SK-N-SH treated with all-trans-retinoic acid at 6 μM for 48 hours (cell line): Measurements from ENCODE around the gene DDIT3.

Experiments used
- CREB5 ChIP-seq: fragments of 250-450 bp; sonication (Bioruptor Pico); IDR thresholded peaks from 2 replicates; pipeline ENCODE4 v1.5.1; 2020; ENCODE audit warnings: low read depth, mild to moderate bottlenecking, moderate library complexity
- ESRRG ChIP-seq: fragments of 250-450 bp; sonication (Bioruptor Pico); IDR thresholded peaks from 2 replicates; pipeline ENCODE4 v1.6.1; 2021; ENCODE audit warnings: mild to moderate bottlenecking
- GLIS3 ChIP-seq: fragments of 250-450 bp; sonication (Bioruptor Pico); IDR thresholded peaks from 2 replicates; pipeline ENCODE4 v1.5.0; 2020; ENCODE audit warnings: mild to moderate bottlenecking, moderate library complexity
- PATZ1 ChIP-seq: fragments of 250-450 bp; sonication (Bioruptor Pico); IDR thresholded peaks from 2 replicates; pipeline ENCODE4 v1.8.0; 2020; ENCODE audit warnings: mild to moderate bottlenecking, moderate library complexity, borderline replicate concordance
- ZFP3 ChIP-seq: fragments of 250-450 bp; sonication (Bioruptor Pico); IDR thresholded peaks from 2 replicates; pipeline ENCODE4 v1.5.0; 2020; ENCODE audit warnings: mild to moderate bottlenecking, moderate library complexity

GRCh38 chr12:57498132-57498502 lies 22.2 kb downstream of the DDIT3 start:
- no peak for TF ChIP-seq GLIS3 (CRISPR knock-in tag)
- TF ChIP-seq CREB5 = no peak
- TF ChIP-seq ZFP3 = no peak
- no peak for TF ChIP-seq ESRRG (CRISPR knock-in tag)
- no peak for TF ChIP-seq PATZ1 (CRISPR knock-in tag)
